Epidermal melanocyte (primary cell): Measurements from ENCODE around the gene SULT4A1.
"Not testable (repeated sequence)": the region's sequence is repeated elsewhere in the genome, so short reads cannot be mapped to it uniquely, and the experiment has no call there.

ENCODE experiments used
- DNase-seq: peaks from one replicate; pipeline ENCODE4 v3.0.0; 2011; ENCODE audit warnings: low spot score; ENCODE audit not compliant: insufficient read length

SULT4A1 gene

DNA sequence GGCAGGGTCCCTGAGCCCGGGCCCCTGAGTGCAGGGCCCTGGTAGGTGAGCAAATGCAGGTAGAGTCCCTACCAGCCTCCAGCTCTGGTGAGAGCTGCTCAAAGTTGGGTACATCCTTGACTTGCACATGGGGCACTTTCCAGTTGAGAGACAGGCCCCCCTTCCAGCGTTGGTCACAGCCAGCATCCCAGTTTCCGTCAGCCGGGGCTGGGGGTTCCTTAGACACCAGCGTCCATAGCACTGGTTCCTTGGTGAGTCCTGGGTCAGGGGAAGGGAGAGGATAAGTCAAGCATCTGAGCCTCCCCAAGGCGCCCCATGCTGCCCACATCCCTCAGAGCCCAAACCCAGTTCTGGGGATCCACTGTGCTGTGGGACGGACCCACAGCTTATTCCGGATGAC is 23.9 kb upstream of the SULT4A1 start:
- DNase-seq = no peak

DNA sequence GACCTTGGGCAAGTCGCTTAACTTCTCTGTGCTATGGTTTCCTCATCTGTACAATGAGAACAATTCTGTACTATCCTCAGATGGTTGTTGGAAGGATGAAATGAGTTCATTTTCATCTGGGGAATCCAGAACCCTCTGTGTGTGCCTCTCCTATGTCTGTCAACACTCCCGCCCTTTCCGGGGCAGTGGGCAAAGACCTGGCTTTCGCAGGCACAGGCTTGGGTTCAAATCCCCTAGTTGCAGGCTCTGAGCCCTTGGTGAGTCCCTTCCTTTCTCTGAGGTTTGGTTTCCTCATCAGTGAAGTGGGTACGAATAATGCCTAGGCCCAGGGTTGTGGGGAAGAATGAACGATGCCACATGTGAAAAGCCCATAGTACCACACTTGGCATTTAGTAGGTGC is 23.5 kb upstream of the SULT4A1 start:
- no peak for DNase-seq

DNA sequence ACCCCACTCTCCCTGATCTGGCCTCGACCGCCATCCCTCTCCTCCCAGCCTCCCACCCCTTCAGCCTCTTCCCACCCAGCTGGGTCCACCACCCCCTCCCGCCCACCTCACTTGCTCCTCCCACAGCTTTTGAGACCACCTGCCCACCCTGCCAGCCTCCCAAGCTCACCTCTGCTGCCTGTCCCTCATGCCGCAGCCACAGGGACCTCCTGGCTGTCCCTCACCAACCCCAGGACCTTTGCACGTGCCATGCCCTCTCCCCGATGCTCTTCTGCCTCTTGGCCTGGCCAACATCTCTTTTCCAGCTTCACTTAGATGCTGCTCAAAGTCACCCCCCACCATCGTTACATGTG is 23.0 kb upstream of the SULT4A1 start:
- no peak for DNase-seq

DNA sequence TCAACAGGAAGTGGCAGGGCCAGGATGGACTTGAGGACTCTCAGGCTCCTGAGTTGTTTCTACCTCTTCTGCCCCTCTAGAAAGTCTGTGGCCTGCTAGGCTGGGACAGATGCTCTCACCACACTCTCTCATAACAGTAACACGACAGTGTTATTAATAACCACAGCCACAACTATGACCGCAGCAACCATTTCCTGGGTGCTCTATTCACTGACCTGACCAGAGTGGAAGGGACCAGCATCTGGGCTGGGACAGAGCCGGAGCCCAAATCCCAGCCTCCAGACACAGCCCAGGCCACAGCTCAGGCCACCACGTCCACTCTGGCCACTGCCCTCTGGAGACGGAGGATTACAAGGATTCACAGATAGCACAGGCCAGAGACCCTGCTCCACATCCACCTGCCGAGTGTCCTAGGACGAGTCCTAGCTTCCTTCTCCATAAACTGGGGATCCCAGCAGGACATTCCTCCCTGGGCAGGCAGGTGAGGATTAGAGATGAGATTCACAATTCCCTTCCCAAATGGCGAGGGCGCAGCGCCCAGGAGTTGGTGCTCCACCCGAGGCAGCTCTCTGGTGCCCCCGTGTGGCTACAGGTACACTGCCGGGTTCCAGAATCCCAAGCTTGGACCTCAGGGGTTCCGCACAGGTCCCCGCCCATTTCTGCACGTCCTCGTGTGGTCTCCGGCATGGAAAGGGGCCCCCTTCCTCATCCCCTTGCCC is 22.4 kb upstream of the SULT4A1 start:
- DNase-seq = peak; percentile 48

DNA sequence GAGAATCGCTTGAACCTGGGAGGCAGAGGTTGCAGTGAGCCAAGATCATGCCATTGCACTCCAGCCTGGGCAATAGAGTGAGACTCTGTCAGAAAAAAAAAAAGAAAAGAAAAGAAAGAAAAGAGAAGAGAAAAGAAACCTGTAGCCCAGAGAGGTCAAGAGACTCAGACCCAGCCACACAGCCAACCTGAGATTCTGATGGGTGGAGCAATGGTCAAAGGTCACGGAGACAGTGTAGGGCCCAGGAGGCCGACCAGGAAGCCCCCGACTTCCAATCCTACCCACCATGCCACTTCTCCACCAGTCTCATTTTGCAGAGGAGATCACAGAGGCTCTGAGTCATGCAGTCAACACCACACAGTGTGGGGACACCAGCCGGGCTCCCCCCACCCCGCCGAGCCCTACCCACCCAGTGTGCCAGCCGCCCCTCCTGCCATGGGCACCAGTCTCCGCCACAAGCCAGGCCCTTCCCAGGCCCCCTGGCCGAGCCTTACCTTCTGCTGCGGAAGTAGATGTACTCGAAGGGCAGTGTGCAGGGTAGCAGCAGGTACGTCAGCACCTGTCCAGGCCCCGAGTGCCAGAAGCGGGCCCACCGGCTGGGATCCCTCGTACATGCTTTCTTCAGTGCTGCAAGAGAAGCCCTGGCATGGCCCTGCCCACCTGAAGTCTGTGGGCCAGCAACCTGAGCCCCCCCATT is 21.6 kb upstream of the SULT4A1 start:
- no peak for DNase-seq

DNA sequence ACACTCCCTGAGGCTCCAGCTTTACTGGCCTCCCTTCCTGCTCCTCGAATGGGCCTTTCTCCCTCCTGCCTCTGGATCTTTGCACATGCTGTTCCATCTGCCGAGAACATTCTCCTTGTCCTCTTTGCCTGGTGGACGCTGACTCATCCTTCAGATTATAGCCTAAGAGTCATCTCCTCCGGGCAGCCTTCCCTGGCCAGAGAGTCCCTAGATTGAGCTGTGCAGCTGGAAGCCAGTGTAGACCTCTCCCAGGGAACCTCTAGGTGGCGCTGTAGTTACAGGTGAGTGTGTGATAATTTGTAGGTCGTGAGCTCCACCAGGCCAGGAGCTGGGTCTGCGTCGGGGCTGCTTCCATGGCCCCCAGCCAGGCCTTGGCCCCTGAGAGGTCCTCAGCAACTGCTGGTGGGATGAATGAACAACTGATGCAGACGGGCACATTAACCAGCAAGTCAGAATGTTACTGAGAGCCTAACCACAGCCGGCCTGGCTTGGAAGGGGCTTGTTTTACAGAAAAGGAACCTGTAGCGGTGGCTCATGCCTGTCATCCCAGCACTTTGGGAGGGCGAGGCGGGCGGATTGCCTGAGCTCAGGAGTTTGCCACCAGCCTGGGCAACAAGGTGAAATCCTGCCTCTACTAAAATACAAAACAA is 20.8 kb upstream of the SULT4A1 start:
- no peak for DNase-seq

DNA sequence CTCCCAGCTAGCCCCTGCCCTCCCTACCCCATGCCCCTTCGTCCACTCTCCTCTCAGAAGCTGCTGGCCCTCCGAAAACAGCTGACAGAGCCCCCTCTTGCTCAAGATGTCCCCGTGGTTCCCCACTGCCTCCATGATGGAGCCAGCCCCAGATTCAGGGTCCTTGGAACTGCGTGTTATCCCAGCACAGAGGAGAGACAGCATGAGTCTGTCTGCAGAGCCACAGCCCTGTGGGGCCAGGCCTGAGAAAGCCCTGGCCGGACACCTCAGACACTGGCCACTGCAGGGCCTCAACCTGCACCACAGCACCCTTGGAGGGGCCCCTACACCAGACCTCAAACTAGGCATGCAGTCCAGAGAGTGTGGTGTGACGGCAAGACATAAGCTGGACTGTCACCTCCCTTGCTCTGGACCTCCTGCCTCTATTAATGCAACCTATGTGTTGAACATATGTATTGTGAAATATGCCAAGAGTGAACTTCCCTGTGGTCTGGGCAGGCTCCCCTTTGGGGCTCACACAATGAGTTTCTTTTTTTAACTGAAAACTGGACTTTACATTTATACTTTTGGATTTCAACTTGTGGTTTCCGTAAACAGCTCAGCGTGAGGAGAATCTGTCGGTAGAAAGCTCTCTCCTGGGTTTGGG is 19.9 kb upstream of the SULT4A1 start:
- DNase-seq = no peak

DNA sequence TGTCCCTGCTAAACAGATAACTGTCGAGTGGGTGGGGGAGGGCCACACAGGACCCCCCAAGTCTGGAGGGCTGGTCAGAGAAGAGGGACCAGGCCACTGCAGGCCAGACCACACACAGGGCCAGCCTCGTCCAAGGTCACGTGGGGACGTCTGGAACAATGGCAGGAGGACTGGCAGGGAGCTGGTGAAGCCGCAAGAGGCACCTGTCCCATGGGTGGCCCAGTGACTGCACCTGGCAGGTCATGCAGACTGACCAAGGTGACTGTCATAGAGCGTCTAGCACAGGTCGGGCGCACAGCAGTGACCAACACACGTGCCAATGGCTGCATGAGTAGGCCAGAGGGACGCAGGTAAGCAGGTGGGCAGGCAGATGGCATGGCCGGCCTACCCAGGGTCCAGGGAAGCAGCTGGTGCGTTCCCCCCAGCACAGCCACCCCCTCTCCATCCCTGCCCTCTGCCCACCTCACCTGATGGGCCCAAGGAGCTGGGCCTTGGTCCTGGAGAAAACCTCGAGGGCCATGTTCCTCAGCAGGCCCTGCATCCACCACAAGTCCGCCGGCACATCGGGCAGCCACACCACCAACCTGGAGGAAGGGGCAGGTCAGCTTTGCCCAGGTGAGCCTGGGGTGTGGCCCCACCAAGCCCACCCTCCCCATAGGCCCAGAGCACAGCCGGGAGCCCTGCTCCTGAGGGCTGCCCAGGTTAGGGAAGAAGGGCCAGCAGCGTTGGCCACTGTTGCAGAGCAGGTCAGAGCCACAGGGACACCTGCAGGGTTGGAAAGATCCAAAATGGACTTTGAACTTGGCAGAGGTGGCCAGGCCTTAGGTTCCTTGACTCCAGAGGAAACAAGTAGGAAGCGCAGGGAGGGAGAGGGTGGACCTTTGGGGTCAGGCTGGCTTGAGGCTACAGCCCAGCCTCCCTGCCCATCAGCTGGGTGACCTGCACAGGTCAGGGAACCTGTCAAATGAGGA is 19.1 kb upstream of the SULT4A1 start:
- DNase-seq = no peak

DNA sequence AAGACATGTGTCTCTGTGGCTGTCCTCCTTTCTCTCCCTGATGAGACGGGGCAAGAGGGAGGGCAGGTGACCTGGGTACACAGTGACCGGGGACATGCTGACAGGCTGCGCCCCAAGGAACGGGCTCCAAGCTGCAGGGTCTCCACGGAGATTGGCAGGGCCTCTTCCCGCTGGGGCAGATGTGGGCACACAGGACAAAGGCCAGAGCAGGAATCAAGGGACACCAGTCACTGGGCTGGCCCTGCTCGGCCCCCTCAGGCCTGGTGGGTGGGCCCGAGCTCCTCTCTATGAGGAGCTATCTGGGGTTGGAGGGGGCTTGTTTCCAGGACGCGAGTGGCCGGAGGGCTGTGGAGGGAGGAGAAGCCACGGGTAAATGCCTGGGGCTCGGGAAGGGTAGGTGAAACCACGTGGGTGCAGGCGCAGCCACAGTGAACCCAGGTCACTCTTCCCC is 18.3 kb upstream of the SULT4A1 start:
- no peak for DNase-seq

DNA sequence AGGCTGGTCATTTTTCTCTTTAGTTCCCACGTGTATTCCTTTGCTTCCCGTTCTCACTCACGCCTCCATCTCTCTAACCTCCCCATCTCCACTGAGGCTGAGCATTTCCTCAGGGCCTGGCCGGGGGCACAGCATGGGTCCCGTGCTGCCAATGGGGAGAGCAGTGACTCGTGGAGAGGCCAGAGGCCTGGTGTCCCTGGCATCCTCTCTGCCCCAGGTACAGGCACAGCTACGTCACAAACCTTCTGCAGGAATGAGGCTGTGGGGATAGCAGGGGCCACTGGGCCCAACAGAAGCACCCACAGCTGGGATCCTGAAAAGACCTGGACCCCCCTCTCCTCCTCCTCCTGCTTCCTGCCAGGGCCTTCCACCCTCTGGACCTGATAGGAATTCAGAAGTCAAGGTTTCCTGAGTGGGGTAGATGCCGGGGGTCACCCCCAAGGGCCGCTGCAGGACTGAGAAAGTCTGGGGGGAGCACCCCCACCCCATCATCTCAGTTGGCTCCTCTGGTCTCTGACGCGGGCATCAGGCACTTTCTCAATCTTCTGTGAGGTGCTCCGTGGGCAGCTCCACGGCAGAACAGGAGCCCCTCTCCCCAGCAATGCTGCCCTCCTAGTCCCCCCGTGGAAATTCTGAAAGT is 17.7 kb upstream of the SULT4A1 start:
- no peak for DNase-seq

DNA sequence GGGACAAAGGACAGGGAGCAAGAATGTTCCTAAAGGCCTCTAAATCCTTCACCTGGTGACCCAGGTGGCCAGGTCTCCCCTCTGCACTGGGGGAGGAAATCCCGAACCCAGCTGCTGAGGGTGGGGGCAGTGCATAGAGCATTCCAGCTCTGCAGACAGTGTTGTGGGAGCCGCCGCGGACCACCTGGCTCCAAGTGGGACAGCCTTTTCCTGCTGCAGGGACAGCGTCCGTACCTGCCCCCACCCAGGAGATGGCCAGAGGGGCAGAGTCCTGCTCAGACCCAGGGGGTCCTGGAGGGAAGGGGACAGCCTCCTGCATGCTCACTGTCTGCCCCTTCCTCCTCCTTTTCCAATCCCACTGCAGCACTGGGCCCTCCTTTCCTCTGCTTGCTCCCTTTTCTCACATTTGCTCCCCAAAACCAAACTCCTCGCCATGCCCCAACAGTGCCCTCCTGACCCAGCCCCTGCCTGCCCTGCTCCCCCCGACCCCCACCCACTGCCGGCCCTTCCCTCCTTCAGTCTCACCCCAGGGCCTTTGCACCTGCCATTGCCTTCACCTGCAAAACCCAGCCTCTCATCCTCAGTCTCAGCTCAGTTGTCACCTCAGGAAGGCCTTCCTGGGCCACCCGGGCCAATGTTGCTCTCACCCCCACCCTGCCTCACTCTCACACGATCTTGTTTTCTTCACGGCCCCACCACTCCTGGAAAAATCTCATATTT is 16.7 kb upstream of the SULT4A1 start:
- no peak for DNase-seq

DNA sequence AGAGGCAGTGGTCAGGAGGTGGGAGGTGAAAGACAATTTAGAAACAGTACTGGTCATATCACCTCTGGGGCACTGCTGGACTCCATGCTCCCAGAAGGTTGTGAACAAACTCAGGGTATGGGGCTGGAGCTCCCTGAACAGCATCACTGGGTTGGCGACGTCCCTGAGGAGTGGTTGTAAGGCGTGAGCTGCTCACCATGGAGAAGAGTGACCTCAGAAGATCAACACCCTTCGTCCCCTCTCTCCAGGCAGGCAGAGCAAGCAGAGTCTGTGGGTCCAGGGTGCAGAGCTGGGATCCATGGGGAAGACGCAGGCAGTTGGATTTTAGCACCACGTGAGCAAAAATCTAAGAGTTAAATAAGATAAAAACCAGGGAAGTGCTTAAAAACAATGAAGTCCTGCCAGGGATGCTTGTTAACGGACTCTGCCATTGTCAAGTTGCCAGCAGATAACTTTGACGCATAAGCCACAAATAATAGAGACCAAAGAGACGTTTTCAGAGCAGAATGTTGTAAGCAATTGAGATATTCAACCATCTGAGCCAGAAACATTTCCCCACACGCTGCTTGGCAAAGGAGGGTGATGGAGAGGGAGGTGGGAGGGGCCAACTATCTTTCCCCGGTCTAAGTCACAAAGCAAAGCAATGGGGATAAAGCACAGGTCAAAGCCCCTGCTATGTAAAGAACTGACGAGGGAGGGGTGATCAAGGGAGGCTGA is 15.9 kb upstream of the SULT4A1 start:
- DNase-seq = no peak

DNA sequence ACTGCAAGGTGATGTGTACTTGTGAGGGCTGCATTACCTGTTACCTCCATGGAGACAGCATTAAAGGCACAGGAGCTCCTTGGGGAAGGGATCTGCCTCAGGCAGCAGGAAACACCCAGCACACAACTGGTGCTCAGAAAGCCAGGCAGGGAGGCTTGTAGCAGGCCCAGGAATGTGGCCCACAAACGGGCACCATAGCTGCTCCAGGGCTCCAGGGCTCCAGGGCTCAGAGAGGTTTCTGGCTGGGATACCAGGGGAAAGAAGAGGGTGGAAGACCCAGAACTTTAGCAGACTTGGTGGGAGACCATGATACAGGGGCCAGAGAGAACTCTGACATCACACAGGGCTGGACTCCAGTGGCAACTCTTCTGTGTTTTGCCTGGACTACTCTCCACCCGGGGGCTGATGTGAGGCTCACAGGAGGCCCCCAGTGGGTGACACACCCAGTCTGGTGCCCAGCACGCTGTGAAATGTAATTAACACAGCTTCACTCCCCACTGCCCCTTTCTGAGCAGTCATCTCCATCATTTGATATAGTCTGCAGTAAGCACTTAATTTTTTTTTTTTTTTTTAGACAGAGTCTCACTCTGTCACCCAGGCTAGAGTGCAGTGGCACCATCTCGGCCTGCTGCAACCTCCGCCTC is 14.7 kb upstream of the SULT4A1 start:
- DNase-seq = no peak

DNA sequence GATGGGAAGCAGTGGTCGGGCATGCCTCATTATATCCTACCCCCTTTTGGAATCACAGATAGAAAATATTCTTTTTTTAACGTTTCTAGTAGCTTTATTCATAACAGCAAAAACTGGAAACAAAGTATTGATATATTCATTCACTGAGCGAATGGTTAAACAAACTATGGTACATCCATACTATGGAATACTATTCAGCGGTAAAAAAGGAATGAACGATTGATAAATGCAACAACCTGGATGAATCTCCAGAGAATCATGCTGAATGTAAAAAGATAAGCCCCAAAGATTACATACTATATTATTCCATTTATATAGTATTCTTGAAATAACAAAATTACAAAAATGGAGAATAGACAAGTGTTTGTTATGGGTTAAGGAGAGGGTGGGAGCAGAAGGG is 7.5 kb upstream of the SULT4A1 start:
- DNase-seq = no peak

DNA sequence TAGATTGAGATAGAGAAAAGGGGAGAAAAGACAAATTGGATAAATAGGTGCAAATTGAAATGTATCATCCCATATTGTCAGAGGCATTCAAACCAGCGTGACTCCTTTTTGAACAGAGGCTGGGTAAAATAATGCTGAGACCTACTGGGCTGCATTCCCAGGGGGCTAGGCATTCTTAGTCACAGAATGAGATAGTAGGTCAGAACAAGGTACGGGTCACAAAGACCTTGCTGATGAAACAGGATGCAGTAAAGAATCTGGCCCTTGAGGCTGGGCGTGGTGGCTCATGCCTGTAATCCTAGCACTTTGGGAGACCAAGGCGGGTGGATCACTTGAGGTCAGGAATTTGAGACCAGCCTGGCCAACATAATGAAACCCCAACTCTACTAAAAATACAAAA is 6.7 kb upstream of the SULT4A1 start:
- not testable (repeated sequence) for DNase-seq

DNA sequence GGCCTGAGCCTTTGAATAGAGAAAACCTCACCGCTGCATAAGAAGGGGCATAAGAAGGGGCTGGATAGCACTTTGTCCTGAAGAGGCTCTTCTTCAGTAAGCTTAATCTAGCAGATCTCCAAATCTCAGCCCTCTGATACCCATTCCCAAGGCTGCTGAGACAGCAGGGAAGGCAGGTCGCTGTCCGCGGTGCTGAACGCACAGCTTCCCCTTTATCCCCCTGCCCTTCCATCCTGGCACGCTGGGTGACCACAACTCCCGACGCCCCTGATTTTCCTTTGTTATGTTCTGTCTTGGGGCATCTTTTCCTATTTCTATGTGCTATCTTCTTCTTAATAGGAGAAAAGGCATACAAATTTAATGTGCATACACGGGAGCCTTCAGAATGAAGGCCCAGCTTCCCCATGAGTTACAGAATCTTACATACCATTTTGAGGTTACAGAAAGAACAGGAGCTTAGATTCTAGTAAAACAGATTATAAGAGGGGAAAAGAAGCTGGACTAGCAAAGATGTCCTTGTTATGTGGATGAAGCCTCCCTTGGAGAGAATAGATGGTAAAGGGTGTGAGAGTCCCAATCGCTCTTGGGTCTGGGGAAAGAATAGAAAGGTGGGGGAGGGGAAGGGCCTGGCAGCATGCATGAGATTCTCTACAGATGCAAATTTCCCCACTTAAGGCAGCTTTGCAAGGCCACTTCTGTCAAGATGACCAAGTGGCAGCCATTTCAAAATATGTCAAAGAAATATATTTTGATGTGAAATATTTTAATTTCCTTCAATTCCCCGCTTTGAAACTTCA is 5.7 kb upstream of the SULT4A1 start:
- peak; percentile 81 for DNase-seq

DNA sequence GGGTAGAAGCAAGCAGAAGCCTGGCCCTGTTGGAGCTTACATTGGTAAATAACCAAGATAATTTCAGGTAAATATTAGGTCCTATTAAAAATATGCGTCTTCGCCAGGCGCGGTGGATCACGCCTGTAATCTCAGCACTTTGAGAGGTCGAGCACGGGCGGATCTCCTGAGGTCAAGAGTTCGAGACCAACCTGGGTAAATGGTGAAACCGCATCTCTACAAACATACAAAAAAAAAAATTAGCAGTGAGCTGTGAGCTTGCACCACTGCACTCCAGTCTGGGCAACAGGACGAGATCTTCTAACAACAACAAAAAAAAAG is 529 bp upstream of the SULT4A1 start:
- no peak for DNase-seq

DNA sequence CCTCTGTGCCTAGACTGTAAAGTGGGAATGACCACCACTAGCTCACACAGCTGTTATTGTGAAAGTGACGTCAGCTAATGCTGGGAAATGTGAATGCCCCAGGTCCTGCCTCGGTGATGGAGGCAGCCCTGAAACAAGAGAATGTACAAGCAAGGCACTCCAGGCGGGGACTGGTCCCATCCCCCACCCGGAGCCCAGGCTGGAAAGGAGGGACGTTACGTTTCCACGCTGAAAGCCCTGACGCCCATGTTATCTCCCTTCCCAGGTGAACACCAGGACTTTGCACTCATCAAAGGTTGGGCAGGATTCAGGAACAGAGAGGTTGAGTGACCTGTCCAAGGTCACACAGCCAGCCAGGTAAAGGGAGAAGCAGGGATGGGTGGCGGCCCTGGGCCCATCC is 784 bp downstream of the SULT4A1 start:
- DNase-seq = no peak
